ENCODE data around the gene C21orf58. TPM values are rescaled to one million over a fixed set of nuclear protein-coding genes. Genes with fewer than 3 reads are reported as not detected.

Gene C21orf58
- total RNA-seq, 1 experiment from 2014 or later: 28.2 TPM

GRCh38 chr21:46357684-46358425 lies 34.2 kb upstream of the C21orf58 start:
- CTCF ChIA-PET: no interaction called here
- BruUV-seq (replicated peaks): no TSS peak

GRCh38 chr21:46357335-46357604 lies 33.6 kb upstream of the C21orf58 start:
- no peak for TF ChIP-seq CTCF (IDR thresholded peaks at IDR 0.05; ENCODE audit: unreplicated experiment)
- H3K27me3 Mint-ChIP-seq (ENCODE audit: unreplicated experiment): no peaks in the 10 kb centered on the region
- CTCF ChIA-PET: no interaction called here
- intact Hi-C loops (cut with micrococcal nuclease; ENCODE audit: unreplicated experiment): no loop called here
- peaks cover 29% of the 10 kb centered on the region for H3K36me3 Mint-ChIP-seq (ENCODE audit: insufficient read depth, unreplicated experiment)
- no peak overlapping the region for H3K4me3 Mint-ChIP-seq (ENCODE audit: low read depth, unreplicated experiment)
- no peak overlapping the region for H3K27ac Mint-ChIP-seq (ENCODE audit: unreplicated experiment)
- no peaks in the 10 kb centered on the region for H3K4me1 Mint-ChIP-seq (ENCODE audit: low read depth, unreplicated experiment)
- BruUV-seq (replicated peaks): no TSS peak
- no peak for DNase-seq
- no peaks in the 10 kb centered on the region for H3K9me3 Mint-ChIP-seq (ENCODE audit: low read depth, unreplicated experiment)

More at GRCh38 chr21:46357684-46358425, 34.2 kb upstream of the C21orf58 start:
- intact Hi-C loops (cut with micrococcal nuclease; ENCODE audit: unreplicated experiment): no loop called here
- Mint-ChIP-seq H3K9me3 (ENCODE audit: low read depth, unreplicated experiment) (no peaks in the 10 kb centered on the region), H3K27ac (ENCODE audit: unreplicated experiment) (no peak overlapping the region), H3K36me3 (ENCODE audit: insufficient read depth, unreplicated experiment) (peaks cover 27% of the 10 kb centered on the region), H3K4me1 (ENCODE audit: low read depth, unreplicated experiment) (no peaks in the 10 kb centered on the region), H3K4me3 (ENCODE audit: low read depth, unreplicated experiment) (no peak overlapping the region), H3K27me3 (ENCODE audit: unreplicated experiment) (no peaks in the 10 kb centered on the region)
- TF ChIP-seq CTCF (IDR thresholded peaks at IDR 0.05; ENCODE audit: unreplicated experiment): no peak
- DNase-seq: no peak

DNA sequence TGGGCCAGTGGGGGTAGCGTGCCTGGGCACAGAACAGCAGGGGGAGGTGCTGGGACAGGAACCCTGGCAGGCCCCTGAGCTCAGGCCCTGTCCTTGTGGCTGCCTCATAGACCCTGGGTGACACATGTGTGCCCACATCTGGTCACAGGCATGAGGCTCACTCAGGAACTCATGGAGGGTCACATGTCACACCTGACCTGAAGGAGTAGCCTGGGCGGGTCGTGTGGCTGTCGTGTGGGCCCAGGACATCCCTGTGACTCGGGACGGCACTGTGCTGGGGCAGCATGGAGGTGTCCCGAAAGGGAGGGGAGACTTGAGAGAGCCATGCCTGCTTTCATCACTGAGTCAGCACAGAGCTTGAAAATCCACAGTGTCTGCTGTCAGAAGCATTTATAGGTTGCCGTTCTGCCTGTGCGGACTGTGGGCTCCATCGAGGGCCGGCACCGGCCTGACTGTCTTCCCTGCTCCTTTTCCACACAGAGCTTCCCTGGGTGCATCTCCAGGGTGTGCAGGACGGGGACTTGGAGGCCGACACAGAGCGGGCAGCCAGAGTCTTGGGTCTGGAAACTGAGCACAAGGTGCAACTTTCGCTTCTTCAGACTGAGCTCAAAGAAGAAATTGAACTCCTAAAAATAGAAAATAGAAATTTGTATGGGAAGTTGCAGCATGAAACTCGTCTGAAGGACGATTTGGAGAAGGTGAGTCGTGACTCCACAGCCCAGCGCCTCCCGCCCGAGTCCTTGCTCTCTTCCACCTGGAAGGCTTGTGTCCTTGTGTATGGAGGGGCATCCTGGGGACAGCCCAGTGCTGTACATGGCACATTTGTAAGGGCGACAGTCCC lies 33.0 kb upstream of the C21orf58 start:
- intact Hi-C loops (cut with micrococcal nuclease; ENCODE audit: unreplicated experiment): no loop called here
- no TSS peak for BruUV-seq (replicated peaks)
- CTCF ChIA-PET: no interaction called here
- H3K9me3 Mint-ChIP-seq (ENCODE audit: low read depth, unreplicated experiment): no peaks in the 10 kb centered on the region
- no peak for DNase-seq
- H3K4me3 Mint-ChIP-seq (ENCODE audit: low read depth, unreplicated experiment): no peak overlapping the region
- H3K27me3 Mint-ChIP-seq (ENCODE audit: unreplicated experiment): no peaks in the 10 kb centered on the region
- peaks cover 29% of the 10 kb centered on the region for H3K36me3 Mint-ChIP-seq (ENCODE audit: insufficient read depth, unreplicated experiment)
- TF ChIP-seq CTCF (IDR thresholded peaks at IDR 0.05; ENCODE audit: unreplicated experiment): no peak
- no peaks in the 10 kb centered on the region for H3K4me1 Mint-ChIP-seq (ENCODE audit: low read depth, unreplicated experiment)
- H3K27ac Mint-ChIP-seq (ENCODE audit: unreplicated experiment): no peak overlapping the region

DNA sequence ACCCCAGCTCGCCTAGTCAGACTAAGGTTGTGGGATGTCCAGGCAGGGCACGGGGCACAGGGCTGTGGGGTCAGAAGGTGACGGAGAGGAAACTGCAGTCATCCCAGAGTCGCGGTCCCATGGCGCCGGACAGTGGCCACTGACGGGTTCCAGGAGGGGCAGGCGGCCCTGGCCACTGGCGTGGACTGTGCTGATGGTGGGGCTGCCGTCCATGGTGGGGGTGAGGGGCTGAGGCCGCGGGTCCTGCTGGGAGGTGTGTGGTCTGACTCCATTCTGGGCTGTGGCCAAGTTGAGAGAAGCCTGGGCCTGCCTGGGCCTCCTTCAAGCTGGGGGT lies 32.3 kb upstream of the C21orf58 start:
- no peak for DNase-seq
- Mint-ChIP-seq H3K4me1 (ENCODE audit: low read depth, unreplicated experiment) (no peaks in the 10 kb centered on the region), H3K27me3 (ENCODE audit: unreplicated experiment) (no peaks in the 10 kb centered on the region), H3K36me3 (ENCODE audit: insufficient read depth, unreplicated experiment) (peaks cover 29% of the 10 kb centered on the region), H3K4me3 (ENCODE audit: low read depth, unreplicated experiment) (no peak overlapping the region), H3K27ac (ENCODE audit: unreplicated experiment) (no peak overlapping the region), H3K9me3 (ENCODE audit: low read depth, unreplicated experiment) (no peaks in the 10 kb centered on the region)
- intact Hi-C loops (cut with micrococcal nuclease; ENCODE audit: unreplicated experiment): no loop called here
- no peak for TF ChIP-seq CTCF (IDR thresholded peaks at IDR 0.05; ENCODE audit: unreplicated experiment)
- no TSS peak for BruUV-seq (replicated peaks)
- CTCF ChIA-PET: no interaction called here

Data from Calu3 (cell line).